ENCODE results near the gene EDN1. TPM values are rescaled to one million over a fixed set of nuclear protein-coding genes. Genes with fewer than 3 reads are reported as not detected.

EDN1 gene
- total RNA-seq, 2 donors from 2014 or later = 6.5 to 11.8 TPM

GRCh38 chr6:12293931-12294807, 4.0 kb downstream of the EDN1 start:
- H3K9me3 ChIP-seq = no peaks in the 10 kb centered on the region
- H3K27ac ChIP-seq = peak overlapping the region; percentile 51 to 68
- no peaks in the 10 kb centered on the region for H3K36me3 ChIP-seq
- TF ChIP-seq CTCF (IDR thresholded peaks at IDR 0.05) = no peak
- peaks cover 12 to 75% of the 10 kb centered on the region in 2 donors for H3K4me1 ChIP-seq (ENCODE audit: control insufficient read depth in 1 of 2, low read depth in 2 of 2)
- H3K4me3 ChIP-seq = no peak overlapping the region
- no peak for DNase-seq (ENCODE audit: low spot score)
- H3K27me3 ChIP-seq (replicated peaks; ENCODE audit: insufficient read depth) = no peaks in the 10 kb centered on the region
- no peak for ATAC-seq (ENCODE audit: insufficient number of reproducible peaks, low FRiP score, low read depth)

- H3K4me3 ChIP-seq = no peak overlapping the region
- no peaks in the 10 kb centered on the region for H3K9me3 ChIP-seq
- ATAC-seq (ENCODE audit: insufficient number of reproducible peaks, low FRiP score, low read depth) (no peak), DNase-seq (ENCODE audit: low spot score) (no peak)
- no peak for TF ChIP-seq CTCF (IDR thresholded peaks at IDR 0.05)
- H3K36me3 ChIP-seq = no peaks in the 10 kb centered on the region
- peak overlapping the region; percentile 68 to 84 for H3K27ac ChIP-seq
- H3K27me3 ChIP-seq (replicated peaks; ENCODE audit: insufficient read depth) = no peaks in the 10 kb centered on the region
- H3K4me1 ChIP-seq (ENCODE audit: control insufficient read depth in 1 of 2, low read depth in 2 of 2) = peaks cover 12 to 75% of the 10 kb centered on the region in 2 donors
Observed at GRCh38 chr6:12294851-12295536, 4.8 kb downstream of the EDN1 start.

- no peaks in the 10 kb centered on the region for H3K27me3 ChIP-seq (replicated peaks; ENCODE audit: insufficient read depth)
- no peaks in the 10 kb centered on the region for H3K9me3 ChIP-seq
- DNase-seq (ENCODE audit: low spot score) (no peak), ATAC-seq (ENCODE audit: insufficient number of reproducible peaks, low FRiP score, low read depth) (no peak)
- peak overlapping the region; percentile 43 for H3K4me3 ChIP-seq
- H3K36me3 ChIP-seq = no peaks in the 10 kb centered on the region
- H3K27ac ChIP-seq = peak overlapping the region; percentile 68 to 84
- TF ChIP-seq CTCF (IDR thresholded peaks at IDR 0.05) = no peak
- H3K4me1 ChIP-seq (ENCODE audit: control insufficient read depth in 1 of 2, low read depth in 2 of 2) = peaks cover 12 to 72% of the 10 kb centered on the region in 2 donors
Observed at GRCh38 chr6:12295558-12296254, 5.5 kb downstream of the EDN1 start.

GRCh38 chr6:12296255-12296573, 6.1 kb downstream of the EDN1 start:
- no peaks in the 10 kb centered on the region for H3K36me3 ChIP-seq
- no peaks in the 10 kb centered on the region for H3K9me3 ChIP-seq
- no peaks in the 10 kb centered on the region for H3K27me3 ChIP-seq (replicated peaks; ENCODE audit: insufficient read depth)
- H3K4me1 ChIP-seq (ENCODE audit: control insufficient read depth in 1 of 2, low read depth in 2 of 2) = peaks cover 12 to 68% of the 10 kb centered on the region in 2 donors
- H3K27ac ChIP-seq = peak overlapping the region; percentile 68 to 84
- TF ChIP-seq CTCF (IDR thresholded peaks at IDR 0.05) = no peak
- ATAC-seq (ENCODE audit: insufficient number of reproducible peaks, low FRiP score, low read depth) (peak; percentile 63), DNase-seq (ENCODE audit: low spot score) (peak; percentile 43)
- H3K4me3 ChIP-seq = peak overlapping the region; percentile 43

GRCh38 chr6:12296604-12297003, 6.4 kb downstream of the EDN1 start:
- peak overlapping the region; percentile 43 for H3K4me3 ChIP-seq
- no peak for TF ChIP-seq CTCF (IDR thresholded peaks at IDR 0.05)
- H3K36me3 ChIP-seq = no peaks in the 10 kb centered on the region
- H3K27me3 ChIP-seq (replicated peaks; ENCODE audit: insufficient read depth) = no peaks in the 10 kb centered on the region
- H3K27ac ChIP-seq = peak overlapping the region; percentile 42 to 68
- ATAC-seq (ENCODE audit: insufficient number of reproducible peaks, low FRiP score, low read depth) (no peak), DNase-seq (ENCODE audit: low spot score) (no peak)
- peaks cover 12 to 64% of the 10 kb centered on the region in 2 donors for H3K4me1 ChIP-seq (ENCODE audit: control insufficient read depth in 1 of 2, low read depth in 2 of 2)
- H3K9me3 ChIP-seq = no peaks in the 10 kb centered on the region

Measured in thoracic aorta (tissue), 2 donors.